Measurements from ENCODE around the gene FUT9.

GRCh38 chr6:96058082-96058481 lies 42.3 kb downstream of the FUT9 start:
- TF ChIP-seq CTCF (conservative IDR thresholded peaks at IDR 0.05; ENCODE audit: low read length) (no peak), EZH2phosphoT487 (IDR thresholded peaks at IDR 0.05; ENCODE audit: borderline replicate concordance, low read depth, low read length) (no peak)
